Cardiac fibroblast (primary cell): ENCODE data around the gene SCAANT1.

Experiments
- DNase-seq, 2 donors: peaks; one replicate each; pipeline versions ENCODE4 v3.0.0 to v3.0.0-alpha.2; 2010; ENCODE audit warnings: low read depth in 2 of 2
- H3K4me3 ChIP-seq, 2 donors: replicated peaks in 1 of 2; 1 replicate in 1 of 2; 2 replicates in 1 of 2; pipeline ENCODE4 v1.5.1; 2011; ENCODE audit warnings: low read depth in 2 of 2, low read length in 2 of 2, mild to moderate bottlenecking in 2 of 2, moderate library complexity in 1 of 2
- TF ChIP-seq, protein P1 (sequence below): IDR thresholded peaks from one replicate; pipeline ENCODE4 v1.5.1; 2011; ENCODE audit warnings: low read depth, mild to moderate bottlenecking, low read length, inconsistent platforms

Gene SCAANT1

DNA sequence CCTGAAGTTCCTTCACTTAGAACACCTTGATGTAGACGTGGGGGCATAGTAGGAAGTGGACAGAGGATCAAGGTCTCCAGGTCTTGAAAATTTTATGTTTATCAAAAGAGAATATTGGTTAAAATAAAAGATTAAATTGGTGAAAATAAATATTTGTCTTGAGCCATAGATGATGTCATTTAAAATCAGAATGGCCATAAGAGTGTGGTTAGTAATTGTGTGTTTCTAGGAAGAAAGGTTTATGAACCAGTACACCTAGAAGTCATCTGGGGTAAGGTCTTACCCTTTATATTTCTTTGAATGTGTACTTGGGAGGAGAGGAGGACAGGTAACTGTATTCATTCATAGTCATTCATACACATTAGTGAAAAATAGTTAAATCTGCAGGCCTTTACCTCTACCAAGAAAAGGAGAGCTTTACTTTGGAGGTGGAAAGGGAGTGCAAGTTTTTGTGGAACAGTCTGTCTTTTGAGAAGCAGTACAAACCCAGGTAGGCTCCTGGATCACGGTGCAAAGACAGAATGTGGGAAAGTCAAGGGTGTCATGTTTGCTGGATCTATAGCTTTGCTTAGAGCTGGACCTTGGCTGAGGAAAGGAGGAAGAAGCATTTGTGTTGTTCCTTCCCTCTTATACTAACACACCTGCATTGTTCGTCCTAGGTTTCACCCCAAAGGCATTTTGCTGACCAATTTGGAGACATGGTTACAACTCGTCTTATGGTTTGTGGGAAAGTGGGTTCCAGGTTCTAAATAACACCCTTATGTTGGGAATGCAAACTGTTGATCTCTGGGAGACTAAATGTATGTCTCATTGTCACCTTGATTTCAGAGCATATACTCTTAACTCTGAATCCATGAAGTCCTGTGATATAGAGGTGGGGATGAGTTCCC, 6.2 kb downstream of the SCAANT1 start:
- no peak overlapping the region for H3K4me3 ChIP-seq
- DNase-seq, result no peak
- TF ChIP-seq, protein P1, sequence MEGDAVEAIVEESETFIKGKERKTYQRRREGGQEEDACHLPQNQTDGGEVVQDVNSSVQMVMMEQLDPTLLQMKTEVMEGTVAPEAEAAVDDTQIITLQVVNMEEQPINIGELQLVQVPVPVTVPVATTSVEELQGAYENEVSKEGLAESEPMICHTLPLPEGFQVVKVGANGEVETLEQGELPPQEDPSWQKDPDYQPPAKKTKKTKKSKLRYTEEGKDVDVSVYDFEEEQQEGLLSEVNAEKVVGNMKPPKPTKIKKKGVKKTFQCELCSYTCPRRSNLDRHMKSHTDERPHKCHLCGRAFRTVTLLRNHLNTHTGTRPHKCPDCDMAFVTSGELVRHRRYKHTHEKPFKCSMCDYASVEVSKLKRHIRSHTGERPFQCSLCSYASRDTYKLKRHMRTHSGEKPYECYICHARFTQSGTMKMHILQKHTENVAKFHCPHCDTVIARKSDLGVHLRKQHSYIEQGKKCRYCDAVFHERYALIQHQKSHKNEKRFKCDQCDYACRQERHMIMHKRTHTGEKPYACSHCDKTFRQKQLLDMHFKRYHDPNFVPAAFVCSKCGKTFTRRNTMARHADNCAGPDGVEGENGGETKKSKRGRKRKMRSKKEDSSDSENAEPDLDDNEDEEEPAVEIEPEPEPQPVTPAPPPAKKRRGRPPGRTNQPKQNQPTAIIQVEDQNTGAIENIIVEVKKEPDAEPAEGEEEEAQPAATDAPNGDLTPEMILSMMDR, result no peak

DNA sequence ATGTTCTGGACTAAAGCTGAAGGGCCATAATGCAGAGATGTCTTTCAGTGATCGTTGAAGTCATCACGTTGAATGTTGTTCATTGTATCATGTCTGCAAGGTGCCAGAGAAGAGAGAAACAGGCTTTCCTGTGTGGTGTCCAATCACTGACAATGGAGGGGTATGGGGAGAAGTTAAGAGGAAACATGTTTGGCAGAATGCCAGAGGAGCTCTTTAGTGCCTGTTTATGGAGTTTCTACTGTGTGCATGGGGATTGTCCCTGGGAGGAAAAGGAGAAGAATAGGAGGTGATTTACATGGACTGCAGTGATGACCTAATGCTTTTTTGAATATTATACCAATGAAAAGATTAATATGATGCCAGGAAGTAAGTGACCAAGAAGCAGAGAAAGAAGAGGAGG, 11.7 kb downstream of the SCAANT1 start:
- TF ChIP-seq, protein P1, result no peak
- H3K4me3 ChIP-seq, result no peak overlapping the region
- peak; percentile 46 to 68 for DNase-seq

DNA sequence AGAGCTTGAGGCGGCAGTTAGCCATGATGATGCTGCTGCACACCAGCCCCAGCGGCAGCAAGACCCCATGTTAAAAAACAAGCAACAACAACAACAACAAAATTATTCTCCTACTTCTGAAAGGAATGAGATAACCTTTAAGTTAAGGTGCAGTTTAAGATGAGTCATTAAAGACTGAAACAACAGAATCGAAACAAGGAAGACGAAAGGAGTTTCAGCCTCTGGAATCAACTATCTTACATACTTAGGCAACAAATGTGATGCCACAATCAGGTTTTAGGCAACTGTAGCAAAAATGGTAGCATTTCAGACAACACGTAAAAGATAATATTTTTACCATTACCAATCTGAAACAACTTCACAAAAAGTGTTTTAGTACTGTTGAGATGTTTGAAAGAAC, 12.2 kb downstream of the SCAANT1 start:
- TF ChIP-seq, protein P1, result no peak
- DNase-seq, result no peak
- H3K4me3 ChIP-seq, result no peak overlapping the region

DNA sequence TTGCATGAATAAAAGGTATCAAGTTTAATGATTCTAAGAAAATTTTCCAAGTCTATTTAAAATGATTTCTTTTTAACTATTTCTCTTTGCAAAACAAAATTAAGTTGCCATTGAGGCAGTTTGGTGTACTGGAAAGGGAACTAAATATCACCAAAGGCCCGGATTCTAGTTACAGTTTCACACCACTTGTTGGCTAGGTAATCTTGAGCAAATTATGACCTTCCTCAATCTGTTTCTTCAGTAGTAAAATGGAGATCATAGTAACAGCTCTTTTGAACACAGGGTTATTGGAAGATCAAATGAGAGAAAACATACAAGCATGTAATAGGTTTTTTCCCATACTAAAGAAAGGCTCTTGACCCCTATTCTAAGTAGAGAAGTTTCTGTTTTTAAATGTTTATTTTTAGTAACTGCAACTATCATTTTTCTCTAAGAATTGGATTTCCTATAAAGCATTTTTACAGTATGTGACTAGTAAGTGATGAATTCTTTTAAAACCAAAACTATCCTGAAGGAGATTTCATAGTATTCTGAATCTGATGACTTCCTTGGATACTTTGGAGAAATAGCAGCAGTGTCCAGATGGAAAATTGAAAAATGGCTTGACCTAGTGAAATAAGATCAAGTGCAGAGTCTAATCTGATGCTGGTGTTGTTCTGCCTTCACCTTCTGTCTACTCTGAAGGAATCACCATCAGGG, 15.7 kb downstream of the SCAANT1 start:
- DNase-seq, result no peak
- H3K4me3 ChIP-seq, result no peak overlapping the region
- TF ChIP-seq, protein P1, result no peak

DNA sequence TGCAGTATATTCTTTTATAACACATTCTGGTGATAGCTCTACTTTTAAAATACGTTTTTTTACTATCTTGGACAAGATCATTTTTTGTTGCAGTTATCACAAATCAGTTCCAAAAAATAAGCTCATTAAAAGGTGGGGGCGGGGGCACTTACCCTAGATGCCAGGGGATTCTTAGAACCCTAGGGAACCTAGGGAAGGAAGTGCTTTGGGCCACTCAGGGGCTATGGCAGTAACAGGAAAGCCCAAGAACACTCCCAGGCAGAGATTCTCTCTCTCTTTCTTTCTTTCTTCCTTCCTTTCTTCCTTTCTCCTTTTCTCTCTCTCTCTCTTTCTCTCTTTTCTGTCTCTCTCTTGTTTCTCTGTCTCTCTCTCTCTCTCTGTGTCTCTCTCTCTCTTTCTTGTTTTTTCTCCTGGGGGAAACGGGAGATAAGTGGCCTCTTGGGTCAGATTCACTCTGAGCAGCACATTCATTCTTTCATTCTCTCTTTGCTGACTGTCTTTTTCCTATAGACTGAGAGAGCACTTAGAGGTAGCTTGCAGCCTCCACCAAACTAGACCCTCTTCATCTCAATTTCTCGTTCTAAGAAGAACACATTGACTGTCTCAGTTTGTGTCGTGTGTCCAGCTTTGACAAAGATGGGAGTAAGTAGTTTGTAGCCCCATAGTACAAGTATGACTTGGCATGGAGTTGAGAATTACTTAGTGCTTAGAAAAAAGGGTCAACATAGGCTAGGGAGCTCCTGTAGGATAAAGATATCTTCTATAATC, 16.6 kb downstream of the SCAANT1 start:
- TF ChIP-seq, protein P1, result no peak
- DNase-seq, result no peak
- no peak overlapping the region for H3K4me3 ChIP-seq

DNA sequence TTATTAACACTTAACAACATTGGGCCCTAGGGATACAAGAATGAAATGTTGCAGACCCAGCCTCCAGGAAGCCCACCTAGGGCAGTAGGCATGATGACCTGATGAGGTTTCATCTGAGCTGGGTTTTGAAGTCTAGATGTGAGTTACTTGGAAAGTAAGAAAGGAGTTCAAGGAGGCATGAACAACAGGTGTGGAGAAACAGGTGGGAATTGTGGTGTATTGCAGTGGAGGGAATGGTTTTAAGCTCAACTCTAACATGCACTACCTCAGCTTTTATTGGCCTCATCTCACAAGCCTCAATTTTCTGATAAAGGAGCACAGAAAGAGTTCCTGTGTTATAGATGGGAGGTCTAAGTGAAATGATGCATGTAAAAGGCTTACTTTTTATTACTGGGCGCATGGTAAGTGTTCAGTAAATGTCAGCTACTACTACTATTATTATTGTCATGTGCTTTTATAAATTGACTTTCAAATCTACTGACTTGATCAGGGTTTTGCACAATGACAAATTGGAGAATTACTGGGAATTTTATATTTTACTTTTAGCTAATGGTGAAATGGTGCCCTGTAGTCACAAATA, 19.3 kb downstream of the SCAANT1 start:
- no peak for DNase-seq
- TF ChIP-seq, protein P1, result no peak

More for the DNA sequence above, 19.3 kb downstream of the SCAANT1 start:
- no peak overlapping the region for H3K4me3 ChIP-seq
